ENCODE data around the gene ACTG1.

Gene ACTG1

GRCh38 chr17:81556175-81556691, 43.6 kb upstream of the ACTG1 start:
- no peak overlapping the region for H3K4me3 ChIP-seq (ENCODE audit: low read depth, low read length)
- in situ Hi-C loops (cut with HindIII; ENCODE audit: low sequenced_read_pairs), result no loop called here
- no peak for TF ChIP-seq CTCF (IDR thresholded peaks at IDR 0.05; ENCODE audit: low read depth, low read length, missing control alignments)
- DNase-seq (ENCODE audit: low read depth), result no peak

GRCh38 chr17:81553616-81554181, 41.1 kb upstream of the ACTG1 start:
- no peak for TF ChIP-seq CTCF (IDR thresholded peaks at IDR 0.05; ENCODE audit: low read depth, low read length, missing control alignments)
- DNase-seq (ENCODE audit: low read depth), result peak; percentile 88
- H3K4me3 ChIP-seq (ENCODE audit: low read depth, low read length), result peak overlapping the region; percentile 90
- in situ Hi-C loops (cut with HindIII; ENCODE audit: low sequenced_read_pairs), result no loop called here

- DNase-seq (ENCODE audit: low read depth), result no peak
- in situ Hi-C loops (cut with HindIII; ENCODE audit: low sequenced_read_pairs), result no loop called here
- peak overlapping the region; percentile 90 for H3K4me3 ChIP-seq (ENCODE audit: low read depth, low read length)
- TF ChIP-seq CTCF (IDR thresholded peaks at IDR 0.05; ENCODE audit: low read depth, low read length, missing control alignments), result no peak
Measured at GRCh38 chr17:81553018-81553615, 40.5 kb upstream of the ACTG1 start.

- peak within 1 kb of the TSS; percentile 90 for H3K4me3 ChIP-seq (ENCODE audit: low read depth, low read length)
- in situ Hi-C loops (cut with HindIII; ENCODE audit: low sequenced_read_pairs), result no loop called here
- no peak for TF ChIP-seq CTCF (IDR thresholded peaks at IDR 0.05; ENCODE audit: low read depth, low read length, missing control alignments)
Measured at GRCh38 chr17:81552244-81553017, 39.8 kb upstream of the ACTG1 start, which contains the start of gene FAAP100. Gene FAAP100 (minus strand): TSS chr17:81552353. CDS start chr17:81552330, 23 bp downstream.

GRCh38 chr17:81551458-81552243, 39.1 kb upstream of the ACTG1 start:
- in situ Hi-C loops (cut with HindIII; ENCODE audit: low sequenced_read_pairs), result no loop called here
- H3K4me3 ChIP-seq (ENCODE audit: low read depth, low read length), result peak overlapping the region; percentile 90
- no peak for DNase-seq (ENCODE audit: low read depth)
- TF ChIP-seq CTCF (IDR thresholded peaks at IDR 0.05; ENCODE audit: low read depth, low read length, missing control alignments), result no peak

More at GRCh38 chr17:81552244-81553017, 39.8 kb upstream of the ACTG1 start, which contains the start of gene FAAP100:
- no peak for DNase-seq (ENCODE audit: low read depth)
